Daoy (cell line): Measurements from ENCODE around the gene MSH3. TPM values are rescaled to one million over a fixed set of nuclear protein-coding genes. Genes with fewer than 3 reads are reported as not detected.

ENCODE experiments used
- DNase-seq: peaks from one replicate; pipeline ENCODE4 v3.0.0-alpha.2; 2015; ENCODE audit warnings: low read depth
- total RNA-seq: library from RNA; depleted of rRNA; stranded (reverse); fragments of >200 nt; shearing (Covaris generic); gene quantifications from 2 replicates; pipeline ENCODE4 v1.2.3, GENCODE V29; 2014; rRNA removed

The MSH3 gene
- total RNA-seq: 13.1 and 13.9 TPM in 2 replicates

DNA sequence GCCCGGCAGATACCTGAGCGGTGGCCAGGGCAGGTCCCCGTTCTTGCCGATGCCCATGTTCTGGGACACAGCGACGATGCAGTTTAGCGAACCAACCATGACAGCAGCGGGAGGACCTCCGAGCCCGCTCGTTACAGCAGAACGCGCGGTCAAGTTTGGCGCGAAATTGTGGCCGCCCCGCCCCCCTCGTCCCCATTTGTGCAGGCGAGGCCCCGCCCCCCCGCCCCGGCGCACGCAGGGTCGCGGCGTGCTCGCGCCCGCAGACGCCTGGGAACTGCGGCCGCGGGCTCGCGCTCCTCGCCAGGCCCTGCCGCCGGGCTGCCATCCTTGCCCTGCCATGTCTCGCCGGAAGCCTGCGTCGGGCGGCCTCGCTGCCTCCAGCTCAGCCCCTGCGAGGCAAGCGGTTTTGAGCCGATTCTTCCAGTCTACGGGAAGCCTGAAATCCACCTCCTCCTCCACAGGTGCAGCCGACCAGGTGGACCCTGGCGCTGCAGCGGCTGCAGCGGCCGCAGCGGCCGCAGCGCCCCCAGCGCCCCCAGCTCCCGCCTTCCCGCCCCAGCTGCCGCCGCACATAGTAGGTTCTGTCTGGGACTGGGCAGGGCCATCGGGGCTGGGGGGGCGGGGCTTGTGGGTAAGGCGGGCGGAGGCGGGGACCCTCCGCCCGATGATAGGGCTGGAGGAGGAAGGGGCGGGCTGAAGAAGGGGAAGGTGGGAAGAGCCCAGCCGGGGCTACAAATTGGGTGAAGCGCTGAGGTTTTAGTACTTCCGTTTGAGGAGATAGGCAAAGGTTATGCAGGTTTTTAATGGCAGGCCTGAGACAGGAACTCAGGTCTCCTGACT, at the start of gene MSH3, which contains the start of gene DHFR:
MSH3 (plus strand) TSS at position 262 of the 840 bp plus-strand sequence; CDS start at position 338, 76 bp downstream.
DHFR (minus strand) TSS at position 593 of the 840 bp plus-strand sequence; CDS start at position 99, 494 bp downstream.
- DNase-seq: peak; percentile 96

DNA sequence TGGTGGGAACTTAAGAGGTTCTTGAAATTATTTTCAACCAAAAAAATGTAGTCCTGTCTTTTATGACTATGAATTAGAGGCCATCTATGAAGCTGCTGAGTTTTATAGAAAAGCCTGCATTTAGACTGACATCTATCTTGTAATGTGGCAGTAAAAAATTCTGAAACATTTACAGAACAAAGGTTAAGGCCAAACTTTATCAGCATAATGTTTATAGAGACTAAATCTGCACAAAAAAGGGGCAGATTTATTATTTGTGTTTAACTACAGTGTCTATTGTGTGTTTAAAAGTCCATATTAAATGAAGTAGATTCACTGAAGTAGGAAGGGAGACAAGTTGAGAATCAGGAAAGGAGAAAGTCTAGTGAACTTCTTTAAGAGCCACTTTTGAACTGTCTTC, 47.1 kb upstream of the MSH3 start:
- DNase-seq: no peak

DNA sequence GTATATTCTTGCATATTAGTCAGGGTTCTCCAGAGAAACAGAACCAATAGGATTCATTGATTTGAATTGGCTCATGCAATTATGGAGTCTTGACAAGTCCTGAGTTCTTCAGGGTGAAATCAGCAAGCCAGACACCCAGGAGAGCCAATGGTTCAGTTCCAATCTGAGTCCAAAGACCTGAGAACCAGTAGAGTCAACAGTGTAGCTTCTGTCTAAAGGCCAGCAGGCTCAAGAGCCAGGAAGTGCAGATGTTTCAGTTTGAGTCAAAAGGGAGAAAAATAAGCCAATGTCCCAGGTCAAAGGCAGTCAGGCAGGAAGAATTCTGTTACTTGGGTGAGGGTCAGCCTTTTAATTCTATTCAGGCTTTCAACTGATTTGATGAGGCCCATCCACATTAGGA, 46.6 kb upstream of the MSH3 start:
- DNase-seq: no peak

DNA sequence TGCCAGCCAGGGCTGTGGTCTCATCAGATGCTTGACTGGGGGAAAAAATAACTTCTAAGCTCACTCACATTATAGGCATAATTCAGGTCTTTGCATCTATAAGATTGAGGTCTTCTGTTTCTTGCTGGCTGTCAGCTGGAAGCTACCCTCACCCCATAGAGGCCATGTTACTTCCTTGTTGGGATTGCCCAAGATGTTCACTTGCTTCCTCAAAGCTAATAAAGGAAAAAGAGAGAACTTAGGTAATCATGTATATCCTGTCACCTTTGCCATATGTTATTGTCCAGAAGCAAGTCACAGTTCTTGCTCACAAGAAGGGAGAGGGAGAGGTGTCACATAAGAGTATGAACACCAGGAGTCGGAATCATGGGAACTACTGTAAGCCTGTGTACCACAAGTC, 45.7 kb upstream of the MSH3 start:
- DNase-seq: no peak

DNA sequence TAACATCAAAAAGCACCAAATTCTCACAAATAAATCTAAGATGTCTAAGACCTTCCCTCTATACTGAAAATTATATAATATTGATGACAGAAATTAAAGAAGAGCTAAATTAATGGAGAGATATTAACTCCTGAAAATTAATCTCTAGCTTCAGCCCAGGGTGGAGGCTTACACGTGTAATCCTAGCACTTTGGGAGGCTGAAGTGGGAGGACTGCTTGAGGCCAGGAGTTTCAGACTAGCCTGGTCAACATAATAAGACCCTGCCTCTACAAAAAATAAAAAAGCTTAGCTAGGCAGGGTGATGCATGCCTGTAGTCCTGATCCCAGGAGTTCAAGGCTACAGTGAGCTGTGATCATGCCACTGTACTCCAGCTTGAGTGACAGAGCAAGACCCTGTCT, 44.8 kb upstream of the MSH3 start:
- no peak for DNase-seq

DNA sequence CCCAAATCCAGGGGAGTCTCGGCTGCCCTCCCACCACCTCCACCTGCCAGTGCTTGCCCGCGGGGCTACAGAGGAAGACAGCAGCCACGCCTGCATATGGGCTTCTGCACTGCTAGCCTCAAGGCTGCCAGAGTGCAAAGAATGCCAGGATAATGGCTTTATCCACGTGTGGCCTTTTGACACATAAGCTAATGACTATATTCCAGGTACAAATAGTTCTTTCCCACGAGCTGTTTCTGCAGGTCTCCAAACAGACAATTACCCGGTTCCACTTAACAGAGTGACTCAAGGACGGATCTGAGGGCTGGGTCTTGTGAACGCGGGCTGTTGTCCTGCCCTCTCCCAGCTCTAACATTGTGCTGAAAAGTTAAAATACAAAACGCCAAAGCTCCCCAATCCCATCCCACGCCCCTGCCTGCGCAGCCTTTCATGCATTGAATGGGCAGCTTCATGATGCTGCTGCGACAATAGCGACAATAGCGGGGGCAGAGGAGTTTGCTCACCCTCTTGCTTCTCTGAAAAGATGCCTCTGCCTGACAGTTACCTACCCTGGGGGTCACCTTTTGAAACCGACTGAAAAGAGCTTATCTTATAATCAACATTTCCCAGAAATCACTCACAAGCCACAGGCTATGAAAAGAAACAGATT, 39.1 kb upstream of the MSH3 start:
- no peak for DNase-seq

DNA sequence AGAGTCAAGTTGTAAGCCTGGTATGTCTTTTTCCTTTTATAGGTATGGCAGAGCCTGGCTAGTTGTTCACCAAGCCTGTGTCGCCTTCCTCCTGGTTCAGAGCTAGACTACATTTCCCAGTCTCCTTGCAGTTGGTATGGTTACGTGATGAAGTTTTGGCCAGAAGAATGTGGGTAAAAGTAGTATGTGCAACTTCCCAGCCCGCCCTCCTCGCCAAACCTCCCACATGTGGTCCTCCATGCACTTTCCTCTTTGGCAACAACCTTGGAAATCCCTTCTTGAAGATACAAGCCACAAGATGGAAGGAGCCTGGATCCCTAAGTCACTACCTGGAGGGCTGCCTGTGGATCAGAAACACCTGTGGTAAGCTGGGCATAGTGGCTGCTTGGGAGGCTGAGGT, 36.0 kb upstream of the MSH3 start:
- DNase-seq: no peak

DNA sequence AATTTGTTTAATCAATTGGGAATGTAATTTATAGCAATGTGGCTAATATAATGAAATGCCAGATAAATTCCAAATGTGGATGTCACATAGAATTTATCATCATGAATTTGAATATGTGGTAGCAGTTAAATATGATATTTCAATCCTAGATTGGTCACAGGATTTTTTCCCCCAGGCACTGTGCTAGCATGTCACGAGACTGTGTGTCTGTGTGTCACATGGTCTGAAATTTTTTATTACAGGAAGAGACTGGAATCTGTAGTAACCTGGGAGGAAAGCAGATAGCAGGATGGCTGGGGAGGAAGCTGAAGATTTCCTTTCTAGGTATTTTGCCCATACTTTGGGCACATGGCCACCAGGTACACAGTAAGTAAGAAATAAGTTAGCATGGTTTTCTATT, 35.4 kb upstream of the MSH3 start:
- DNase-seq: no peak

DNA sequence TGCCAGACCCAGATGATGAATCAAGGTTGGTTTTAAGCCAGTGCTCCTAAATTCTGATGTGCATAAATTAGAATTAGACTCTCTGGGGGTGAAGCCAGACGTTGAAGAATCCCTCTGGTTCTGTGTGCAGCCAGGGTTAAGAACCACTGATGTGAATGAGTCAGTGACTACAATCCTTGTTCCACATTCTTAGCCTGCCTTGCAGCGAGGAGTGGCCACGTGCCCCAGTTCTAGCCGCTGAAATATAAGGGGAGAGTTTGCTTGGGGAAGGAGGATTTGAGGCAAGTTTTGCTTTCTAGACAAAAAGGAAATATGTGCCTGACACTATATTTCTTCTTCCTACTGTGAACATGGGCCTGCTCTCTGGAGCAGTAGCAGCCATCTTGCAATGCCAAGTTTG, 34.2 kb upstream of the MSH3 start:
- DNase-seq: peak; percentile 46

DNA sequence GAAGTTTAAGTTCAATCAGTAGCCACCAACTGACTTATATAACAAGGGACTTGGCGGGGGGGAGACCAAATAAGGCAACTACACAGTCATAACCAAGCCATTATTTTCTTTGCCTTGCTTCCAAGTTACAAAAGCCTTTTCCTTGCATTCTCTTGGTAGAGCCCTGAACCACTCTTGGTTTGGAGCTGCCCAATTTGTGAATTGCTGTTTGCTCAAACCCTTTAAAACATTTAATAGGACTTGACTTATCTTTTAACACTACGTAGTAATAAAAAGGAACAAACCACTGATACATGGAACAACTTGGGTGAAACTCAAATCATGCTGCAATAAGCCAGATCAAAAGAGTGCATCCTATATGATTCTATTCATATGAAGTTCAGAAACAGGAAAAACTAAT, 31.7 kb upstream of the MSH3 start:
- no peak for DNase-seq

DNA sequence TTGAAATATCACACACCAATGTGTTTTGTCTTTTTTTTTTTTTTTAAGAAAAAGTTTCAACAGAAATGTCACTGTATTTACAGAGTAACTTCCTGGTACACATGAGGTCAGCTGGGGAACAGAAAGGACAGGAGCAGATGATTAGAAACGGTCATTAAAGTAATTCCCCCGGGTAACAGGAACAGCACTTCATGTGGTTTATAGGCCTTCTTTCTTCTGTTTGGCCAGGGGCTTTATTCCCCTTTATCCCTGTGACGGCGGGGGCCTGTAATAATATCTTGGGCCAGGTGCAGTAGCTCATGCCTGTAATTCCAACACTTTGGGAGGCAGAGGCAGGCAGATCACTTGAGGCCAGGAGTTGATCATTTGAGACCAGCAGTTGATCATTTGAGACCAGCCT, 30.5 kb upstream of the MSH3 start:
- no peak for DNase-seq

DNA sequence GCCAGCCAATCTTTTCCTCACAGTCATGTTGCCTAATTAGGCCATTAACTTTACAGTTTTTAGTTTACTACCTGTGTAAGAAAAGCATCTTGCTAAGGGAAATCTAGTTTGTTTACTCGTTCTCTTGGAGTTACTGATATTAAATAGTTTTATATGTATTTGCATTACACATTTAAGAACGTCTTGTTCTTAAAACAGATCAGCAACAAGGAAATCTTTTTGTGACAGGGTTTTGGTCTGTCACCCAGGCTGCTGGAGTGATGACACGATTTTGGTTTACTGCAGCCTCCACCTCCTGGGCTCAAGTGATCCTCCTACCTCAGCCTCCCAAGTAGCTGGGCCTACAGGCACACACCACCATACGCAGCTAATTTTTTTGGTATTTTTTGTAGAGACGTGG, 29.2 kb upstream of the MSH3 start:
- no peak for DNase-seq

DNA sequence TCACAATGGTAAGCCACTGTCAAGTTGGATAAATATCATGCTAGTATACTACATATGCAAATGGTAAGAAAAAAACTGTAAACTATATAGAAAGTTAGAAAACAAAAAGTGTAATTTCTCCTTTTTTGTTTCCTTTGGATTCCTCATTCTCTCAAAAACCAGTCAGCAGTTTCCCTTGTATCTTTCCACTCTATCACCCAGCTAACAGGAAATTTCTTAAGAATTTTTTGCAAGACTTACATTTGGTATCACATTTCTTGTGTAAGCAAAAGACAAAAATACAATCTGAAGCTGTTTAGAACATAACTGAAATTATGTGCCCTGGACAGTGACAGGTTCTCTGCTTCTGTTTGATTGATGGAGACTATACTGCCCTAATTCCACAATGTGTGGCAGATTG, 25.2 kb upstream of the MSH3 start:
- DNase-seq: no peak

DNA sequence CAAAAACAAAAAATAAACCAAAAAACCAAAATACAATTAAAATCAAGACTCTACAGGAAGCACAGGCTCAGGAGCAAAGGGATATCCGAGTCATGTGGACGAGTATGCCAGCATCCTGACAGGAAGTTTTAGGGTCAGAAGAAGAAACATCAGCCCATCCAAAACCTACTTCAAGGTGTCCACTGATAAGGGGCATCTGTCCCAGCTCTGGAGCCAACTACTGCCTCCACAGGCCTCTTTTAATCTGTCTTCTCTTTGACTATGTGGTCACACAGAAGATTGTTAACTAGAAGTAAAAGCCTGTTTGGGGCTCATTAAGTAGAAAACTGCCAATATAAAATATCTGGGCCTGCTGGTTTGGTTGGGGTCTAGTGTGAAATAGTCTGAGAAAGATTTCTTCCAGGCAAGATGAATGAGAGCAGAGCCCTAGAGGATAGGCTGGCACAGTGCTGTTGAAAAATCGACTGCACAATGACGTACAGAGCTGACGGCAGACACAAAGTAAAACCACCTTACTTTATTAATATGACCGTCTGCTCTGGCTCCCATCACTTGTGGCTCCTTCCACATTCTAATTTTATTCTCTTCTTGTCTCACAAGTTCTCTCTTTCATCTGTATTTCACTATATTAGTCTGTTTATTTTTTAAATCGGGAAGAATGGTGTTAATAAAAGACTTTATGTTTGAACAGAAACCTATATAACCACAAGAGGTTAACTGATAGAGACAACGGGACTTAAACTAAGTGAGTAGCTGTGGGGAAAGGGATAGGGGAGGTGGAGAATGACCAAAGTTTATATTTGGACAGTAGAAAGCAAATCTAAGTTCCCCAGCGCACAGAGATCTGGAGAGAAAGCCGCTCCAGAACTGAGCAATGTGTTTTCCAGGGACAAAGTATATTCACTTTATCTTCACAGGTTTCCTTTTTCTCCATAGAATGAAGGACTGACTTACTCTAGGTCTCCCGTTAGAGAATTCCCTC, 22.9 kb upstream of the MSH3 start:
- no peak for DNase-seq

DNA sequence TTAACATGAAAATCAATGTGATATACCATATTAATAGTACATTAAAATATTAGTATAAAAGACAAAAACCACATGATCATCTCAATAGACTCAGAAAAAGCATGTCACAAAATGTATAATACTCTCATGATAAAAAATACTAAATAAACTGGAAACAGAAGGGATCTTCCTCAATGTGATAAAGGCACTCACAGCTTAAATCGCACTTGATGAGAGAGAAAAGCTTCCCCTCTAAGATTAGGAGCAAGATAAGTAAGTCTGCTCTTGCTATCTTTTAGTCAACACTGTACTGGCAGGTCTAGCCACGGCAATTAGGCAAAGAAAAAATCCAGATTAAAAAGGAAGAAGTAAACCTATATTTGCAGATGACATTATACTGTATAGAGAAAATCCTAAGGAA, 21.8 kb upstream of the MSH3 start:
- DNase-seq: no peak

DNA sequence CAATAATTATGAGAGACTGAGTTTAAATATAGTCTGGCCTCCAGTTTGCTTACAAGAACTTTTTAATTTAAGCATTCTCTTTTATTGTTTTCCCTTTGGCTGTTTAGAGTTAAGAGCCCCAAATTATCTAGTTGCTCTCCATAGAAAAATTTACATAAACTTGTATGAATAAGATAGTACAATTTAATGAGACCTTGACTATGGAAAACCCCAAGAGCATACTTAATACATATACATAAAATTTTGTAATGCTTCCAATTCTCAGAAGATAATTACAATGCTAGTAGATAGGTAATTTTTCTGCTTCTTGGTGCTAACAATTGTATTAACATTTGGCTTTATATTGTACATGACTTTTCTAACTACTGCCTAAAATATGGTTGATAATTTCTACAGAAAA, 20.3 kb upstream of the MSH3 start:
- DNase-seq: no peak

DNA sequence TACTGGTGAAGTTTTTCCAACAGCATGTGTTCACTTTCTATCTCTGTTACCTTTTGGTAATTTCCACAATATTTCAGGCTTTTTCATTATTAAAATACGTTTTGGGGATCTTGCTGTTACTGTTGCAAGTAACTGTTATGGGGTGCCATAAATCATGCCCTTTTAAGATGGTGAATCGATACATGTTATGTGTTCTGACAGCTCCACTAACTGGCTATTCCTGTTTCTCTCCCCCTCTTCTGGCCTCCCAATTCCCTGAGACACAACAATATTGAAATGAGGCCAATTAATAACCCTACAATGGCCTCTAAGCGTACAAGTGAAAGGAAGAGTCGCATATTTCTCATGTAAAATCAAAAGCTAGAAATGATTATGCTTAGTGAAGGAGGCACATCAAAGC, 13.1 kb upstream of the MSH3 start:
- DNase-seq: no peak

DNA sequence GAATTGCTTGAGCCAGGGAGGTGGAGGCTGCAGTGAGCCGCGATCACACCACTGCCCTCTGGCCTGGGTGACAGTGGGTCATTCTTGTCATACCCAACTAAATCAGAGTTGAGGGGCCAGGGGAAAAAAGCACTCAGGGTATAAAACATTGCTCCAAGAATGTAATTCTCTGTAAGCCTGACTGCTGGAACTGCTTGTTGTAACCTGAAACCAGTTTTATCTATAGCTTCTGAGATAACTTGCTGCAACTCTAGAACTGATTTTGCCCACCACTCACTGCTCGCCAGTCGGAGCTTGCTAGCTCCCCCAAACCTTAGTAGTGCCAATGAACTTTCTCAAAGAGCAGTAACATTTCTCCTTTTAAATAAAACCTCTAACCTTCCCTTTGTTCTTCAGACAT, 9.6 kb upstream of the MSH3 start:
- no peak for DNase-seq

DNA sequence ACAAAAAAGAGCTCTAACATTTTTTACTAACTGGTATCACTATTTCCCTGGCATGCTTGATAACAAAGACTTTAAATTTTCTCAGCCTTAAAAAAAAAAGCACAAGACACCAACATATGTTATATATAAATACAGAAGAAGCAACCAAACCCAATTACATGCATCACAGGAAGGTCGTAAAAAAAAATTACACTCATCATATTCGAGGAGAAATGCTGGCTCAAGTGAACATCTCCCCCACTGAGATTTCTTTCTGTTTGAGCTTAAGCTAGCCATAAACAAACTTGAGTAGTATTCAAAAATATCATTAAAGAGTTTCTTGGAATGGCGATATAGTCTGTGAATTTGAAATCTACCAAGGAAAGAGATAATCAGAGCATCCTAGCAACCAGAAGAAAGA, 7.5 kb upstream of the MSH3 start:
- DNase-seq: no peak

DNA sequence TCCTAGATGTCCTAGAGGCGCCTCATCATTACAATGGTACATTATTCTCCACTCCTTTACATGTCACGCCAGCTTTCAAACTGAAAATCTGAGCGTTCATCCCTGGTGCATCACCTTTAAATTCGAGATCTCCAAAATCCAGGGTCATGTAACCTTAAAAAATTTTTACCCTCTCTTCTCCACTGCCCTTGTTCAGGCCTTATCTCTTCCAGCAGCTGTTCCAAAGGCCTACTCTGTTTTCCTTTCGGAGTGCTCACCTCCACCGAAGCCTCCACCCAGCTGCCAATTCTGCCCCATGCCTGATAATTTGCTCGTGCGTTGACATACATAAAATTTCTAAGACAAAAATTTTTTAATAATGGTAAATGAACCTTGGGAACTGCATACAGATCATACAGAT, 950 bp upstream of the MSH3 start:
- DNase-seq: no peak

DNA sequence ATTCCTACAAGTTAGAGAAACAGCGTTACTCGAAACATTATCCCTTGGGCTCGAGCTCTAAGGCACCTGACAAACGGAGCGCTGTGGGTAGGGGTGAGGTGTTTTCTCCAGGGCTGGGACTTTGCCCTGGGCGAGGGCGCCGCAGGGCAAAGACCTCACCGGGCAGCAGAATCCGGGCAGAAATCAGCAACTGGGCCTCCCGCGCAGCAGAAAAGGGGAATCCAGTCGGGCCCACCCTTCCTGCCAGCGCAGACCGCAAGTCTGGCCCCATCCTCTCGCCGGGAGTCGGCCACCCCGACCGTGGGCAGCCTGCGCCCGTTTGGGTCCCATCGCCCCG, 430 bp upstream of the MSH3 start:
- peak; percentile 51 for DNase-seq

DNA sequence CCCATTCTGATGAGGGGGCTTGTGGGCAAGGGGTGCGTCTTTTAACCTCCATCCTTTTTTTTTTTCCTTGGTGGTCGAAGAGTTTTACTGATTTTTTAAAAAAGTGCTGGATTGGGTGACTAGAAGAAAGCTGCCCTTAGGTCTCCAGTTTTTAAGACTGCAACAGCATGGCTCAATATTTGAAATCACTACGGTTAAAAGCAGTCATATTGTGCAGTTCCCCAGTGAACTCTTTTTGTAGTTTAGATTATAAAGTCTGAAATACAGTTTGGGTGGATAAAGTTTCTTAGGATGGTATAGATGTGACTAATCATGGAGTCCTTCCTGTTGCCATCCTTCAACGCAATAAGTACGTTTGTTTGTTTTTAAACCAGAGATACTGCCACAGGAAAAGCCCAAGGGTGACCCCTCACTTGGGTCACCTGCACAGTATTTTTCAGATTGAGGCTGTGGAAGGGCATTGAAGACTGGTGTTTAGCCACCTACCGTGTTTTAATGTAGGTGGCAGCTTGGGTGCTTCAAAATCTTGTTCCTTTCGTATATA, 851 bp downstream of the MSH3 start:
- no peak for DNase-seq
